Kidney glomerular epithelial cell (primary cell): Measurements from ENCODE around the gene CLRN3.

Source experiments
- DNase-seq: peaks from one replicate; lab custom pipeline; 2025; lab: John Stamatoyannopoulos, UW

Gene CLRN3

DNA sequence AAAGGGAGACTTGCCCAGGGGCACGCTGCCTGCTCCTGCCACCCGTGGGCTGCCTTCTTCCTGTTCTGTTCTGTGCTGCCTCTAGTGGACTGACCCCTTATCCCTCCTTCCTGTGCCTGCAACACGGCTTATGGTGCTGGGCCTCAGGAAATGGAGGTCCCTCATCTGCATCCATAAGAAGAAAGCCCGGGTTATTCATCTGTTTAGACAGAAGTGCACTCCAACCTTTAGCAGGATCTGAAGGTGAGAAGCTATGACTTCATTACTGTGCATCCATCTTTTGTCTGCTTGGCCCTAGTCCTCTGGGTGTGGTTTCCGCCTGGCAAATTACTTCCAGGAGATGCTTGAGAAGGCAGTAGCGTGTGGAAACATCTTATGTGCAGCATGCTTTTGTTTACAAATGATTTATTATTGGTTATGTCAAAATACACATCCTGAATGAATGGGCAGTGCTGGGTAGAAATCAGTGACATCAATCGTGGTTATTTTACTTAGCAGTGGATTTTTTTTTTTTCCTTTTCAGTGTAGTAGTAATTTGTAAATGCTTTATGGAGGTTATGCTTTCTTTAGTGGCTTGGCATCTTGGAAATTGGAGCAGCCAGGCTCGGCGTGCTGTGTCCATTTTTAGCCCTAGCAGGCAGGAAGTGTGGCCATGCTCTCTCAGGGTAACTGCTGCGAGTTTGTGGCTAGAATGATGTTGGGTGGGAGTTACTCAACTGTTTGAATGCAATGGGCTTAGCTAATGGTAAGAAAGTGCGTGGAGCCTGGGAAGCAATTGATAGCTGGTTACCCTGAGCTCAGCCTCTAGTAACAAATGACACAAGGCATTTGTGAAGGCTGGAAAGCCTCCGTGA is 26.9 kb upstream of the CLRN3 start:
- DNase-seq = peak; percentile 7

DNA sequence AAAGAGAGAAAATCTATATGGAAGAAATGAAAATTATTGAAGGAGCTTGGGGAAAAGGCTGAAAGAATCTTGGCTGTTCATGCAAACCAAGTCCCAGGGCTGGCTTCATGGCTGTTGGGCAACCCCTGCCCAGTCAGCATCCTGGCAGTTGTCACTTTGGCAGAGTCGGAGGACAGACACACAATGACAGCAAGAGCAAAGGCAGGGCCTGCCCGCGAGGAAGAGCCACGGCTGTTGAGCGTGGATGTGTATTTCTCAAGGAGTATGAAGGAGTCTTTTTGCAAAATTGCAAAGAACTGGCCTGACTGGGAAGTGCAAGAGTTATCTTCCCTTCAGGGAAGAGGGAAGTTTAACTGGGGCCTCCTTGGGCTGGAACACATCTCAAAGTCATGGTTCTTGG is 25.8 kb upstream of the CLRN3 start:
- no peak for DNase-seq

DNA sequence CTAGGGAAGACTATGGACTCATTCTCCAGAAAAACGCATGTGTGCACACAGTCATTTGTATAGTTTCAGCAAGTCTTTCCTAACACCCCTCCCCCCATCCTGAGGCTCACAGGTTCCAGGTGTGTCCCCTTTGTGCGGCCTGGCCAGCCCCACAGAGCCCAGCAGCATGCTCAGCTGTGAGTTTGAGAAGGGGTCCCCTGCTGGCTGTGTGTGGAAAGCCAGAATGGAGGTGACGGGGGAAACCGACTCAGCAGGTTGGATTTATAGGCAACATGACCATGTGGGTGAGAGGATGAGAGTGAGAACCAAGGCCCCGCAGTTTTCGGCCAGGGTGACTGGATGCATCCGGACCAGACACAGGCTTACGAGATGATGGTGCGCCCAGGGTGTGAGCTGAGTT is 24.1 kb upstream of the CLRN3 start:
- no peak for DNase-seq

DNA sequence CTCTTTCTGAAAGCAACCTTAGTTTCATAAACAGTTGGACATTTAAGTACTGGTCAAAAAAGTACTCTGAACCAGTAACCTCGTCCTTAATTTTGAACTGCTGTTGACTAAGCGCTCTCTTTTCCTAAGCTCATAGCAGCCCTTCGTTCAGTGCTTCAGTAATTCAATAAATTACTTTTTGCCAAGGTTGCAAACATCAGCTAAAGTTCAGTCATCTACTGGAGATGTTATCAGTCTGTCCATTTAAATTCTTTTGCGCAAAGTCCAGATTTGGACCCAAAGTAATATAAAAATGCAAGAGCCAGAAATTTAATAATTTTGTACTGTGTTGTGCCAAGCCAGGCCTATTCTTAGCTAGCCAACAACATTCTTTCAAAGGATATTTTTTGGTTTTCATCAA is 22.6 kb upstream of the CLRN3 start:
- no peak for DNase-seq

DNA sequence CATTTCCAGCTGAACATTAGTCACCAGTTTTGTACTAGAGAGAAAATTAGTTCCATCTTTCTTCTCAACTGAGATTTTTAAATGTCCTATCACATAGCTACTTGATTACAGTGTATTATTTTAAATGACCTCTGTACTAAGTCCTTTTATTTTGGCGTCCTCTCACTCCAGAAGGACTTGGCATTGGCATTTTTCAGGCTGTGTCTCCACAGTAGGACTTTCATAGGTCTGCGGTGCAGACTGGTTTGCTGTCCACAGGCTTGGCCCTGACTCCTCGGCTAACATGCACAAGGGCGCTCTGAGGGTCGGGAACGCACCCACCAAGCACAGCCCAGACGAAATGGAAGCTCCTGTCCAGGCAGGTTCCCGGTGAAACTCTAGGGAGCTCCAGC is 20.6 kb upstream of the CLRN3 start:
- DNase-seq = no peak

DNA sequence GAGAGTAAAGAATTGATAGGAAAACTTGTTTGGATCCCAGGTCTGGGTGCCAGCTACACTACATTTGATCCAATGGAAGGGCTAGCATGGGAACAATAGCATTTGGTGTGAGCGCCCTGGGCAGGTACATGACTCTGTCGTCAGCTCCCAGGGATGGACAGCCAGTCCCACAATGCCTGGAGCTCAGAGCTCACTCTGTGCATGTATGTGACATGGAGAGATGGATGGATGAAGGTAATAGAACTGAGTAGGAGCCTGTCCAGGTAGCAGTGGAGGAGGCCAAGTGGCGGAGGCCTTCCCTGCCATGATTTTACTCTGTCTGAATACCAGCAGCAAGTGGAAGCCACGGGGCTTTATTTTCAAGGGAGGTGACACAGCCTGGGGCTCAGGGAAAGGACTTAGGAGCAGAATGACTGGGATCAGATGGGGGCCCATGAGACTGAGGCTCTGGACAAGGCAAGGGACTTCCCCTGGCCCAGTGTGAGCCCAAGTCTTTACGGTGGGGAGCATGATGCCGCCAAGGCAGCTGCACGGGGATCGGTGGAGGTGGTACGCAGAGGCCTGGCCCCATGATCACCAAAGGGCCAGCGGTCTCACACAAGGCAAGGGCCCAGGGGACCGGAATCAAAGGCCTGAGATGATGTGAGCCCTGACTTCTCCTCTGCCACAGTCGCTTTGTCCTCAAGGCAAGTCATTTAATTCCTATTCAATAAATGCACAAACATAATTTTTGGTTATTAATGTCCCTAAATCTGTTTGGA is 20.0 kb upstream of the CLRN3 start:
- DNase-seq = no peak

DNA sequence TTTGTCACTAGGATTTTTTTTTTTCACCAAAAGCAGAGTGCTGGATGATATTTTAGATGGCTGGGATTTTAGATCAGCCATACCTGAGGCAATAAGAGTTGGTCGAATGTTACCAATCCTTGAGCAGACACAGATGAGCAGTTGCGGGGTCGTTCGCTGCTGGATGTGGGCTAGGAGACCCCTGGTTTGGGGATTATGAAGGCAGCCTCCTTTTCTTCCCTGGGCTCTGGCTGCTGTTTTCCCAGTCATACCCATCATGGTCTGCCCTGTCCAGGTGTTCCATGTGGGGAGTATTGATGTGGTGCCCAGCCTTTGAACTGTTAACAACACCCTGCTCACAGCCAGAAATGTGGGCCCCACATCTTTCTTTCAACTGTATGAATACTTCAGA is 19.1 kb upstream of the CLRN3 start:
- no peak for DNase-seq

DNA sequence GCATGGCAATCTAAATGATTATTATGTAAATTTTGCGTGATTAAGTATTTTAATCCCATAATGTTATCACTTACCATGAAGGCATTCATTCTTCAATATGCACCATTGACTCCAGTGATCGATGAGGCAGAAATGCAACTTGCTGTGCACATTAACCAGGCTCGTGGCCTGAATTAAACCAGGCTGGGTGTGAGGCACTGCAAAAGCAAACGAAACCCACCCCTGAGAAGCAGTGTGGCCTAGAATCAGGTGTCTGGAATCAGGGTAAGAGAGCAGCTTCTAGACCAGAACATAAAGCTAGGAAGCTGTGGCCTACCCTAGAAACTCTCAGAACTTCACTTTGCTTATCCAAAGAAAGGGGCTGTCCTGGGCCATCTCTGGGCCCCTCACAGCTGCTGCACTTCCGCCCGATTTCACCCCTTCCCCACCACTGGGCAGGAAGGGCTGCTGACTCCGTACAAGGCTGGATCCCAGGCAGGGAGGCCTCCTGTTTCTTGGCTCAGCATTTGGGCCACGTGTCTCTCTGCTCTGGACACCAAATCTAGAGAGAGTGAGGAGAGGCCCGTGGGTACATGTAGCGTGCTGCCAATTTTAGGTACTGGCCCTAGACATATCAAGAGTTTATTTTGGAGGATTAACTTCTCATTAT is 18.6 kb upstream of the CLRN3 start:
- peak; percentile 19 for DNase-seq

DNA sequence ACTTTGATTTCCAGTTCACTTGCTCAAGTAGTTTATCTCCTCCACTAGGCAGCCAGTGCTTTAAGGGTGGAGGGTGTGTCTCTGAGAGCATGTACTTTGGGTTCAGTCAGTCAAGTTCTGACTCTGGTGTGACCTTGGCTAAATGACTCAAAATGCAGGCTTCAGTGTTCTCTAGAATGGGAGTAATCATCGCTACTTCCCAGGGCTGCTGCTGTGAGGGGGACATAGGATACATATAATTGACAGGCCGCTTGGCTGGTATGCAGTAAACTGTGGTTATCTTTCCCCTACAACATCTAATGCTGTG is 17.7 kb upstream of the CLRN3 start:
- no peak for DNase-seq

DNA sequence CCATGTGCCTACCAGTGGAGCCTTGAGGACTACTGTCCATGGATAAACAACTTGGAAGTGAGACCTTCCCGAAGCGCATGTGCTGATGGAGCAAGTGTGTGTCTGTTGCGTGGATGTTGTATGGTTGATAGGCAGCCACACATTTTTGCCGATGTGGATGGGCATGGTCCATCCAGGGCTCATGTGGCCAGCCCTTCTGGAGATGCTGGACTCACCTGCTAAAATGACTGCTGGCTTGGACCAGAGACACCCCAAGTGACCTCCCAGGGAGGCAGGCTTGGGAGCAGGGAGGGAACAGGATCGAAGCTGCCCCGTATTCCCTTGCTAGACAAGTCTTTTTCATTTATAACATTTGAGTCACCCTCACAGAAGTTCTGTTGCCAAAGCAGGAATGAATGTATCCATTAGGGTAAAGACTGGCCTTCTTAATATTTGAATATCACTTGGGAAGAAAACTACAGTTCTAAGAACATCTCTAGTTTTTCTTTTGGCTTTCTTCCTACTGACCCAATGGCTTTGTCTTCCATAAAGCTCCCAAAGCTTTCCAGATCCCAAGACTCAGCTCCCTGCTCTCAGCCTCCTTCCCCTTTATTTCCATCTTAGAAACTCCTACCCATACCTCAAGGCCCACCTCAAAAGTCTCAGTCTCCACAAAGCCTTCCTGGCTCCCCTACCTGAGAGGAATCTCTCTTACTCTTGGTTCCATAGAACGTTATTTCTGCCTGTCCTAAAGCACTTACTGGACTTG is 17.1 kb upstream of the CLRN3 start:
- DNase-seq = no peak

DNA sequence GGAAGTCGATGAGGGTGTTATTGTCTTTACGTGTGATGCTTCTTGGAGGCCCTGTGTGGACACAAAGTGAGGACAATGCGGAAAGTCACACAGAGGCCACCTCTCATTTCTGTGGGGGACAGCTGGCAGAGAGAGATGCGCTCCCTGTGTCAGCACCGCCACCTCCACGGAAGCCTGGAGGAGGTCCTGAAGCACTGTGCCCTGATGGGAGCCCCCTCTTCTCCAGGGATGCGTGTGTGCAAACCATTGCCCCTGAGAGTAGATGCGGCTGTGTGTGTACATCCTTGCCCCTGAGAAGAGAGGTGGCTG is 16.2 kb upstream of the CLRN3 start:
- no peak for DNase-seq

DNA sequence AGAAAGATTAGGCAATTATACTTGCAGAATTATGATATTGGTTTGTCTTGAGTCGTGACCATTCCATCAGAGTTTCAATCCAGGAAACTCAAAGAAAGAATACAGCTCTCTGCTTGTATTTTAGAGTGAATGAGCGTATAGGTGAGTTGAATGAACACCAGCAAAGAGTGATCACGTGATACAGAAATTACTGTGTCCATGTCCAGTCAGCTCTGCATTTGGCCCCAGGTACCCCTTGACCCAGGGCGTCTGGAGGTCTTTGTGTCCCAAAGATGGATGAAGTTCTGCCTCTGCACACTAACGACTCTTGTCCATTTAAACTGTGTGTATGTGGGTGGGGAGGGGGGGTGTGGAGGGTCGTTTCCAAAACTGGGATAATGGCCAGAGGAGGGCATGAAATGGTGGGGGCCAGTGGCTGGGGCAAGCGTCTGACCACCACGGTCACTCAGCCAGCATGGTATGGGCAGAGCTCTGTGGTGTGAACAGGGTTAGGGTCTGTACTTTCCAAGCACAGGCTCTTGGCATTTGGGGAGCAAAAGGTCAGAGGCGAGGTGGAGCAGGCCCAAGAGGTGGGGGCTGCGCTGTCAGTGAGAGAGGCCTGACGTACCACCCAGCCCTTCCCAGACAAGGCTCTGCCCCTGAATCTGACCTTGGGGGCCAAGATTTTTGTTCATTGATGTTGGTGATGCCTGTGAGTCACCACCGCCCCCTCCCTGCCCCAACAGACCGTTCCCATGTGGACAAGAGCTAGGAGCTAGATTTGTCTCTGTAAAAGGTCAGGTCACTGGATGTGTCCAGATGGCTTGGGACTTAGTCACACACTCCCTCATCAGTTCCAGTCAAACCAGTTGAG is 15.6 kb upstream of the CLRN3 start:
- peak; percentile 47 for DNase-seq

DNA sequence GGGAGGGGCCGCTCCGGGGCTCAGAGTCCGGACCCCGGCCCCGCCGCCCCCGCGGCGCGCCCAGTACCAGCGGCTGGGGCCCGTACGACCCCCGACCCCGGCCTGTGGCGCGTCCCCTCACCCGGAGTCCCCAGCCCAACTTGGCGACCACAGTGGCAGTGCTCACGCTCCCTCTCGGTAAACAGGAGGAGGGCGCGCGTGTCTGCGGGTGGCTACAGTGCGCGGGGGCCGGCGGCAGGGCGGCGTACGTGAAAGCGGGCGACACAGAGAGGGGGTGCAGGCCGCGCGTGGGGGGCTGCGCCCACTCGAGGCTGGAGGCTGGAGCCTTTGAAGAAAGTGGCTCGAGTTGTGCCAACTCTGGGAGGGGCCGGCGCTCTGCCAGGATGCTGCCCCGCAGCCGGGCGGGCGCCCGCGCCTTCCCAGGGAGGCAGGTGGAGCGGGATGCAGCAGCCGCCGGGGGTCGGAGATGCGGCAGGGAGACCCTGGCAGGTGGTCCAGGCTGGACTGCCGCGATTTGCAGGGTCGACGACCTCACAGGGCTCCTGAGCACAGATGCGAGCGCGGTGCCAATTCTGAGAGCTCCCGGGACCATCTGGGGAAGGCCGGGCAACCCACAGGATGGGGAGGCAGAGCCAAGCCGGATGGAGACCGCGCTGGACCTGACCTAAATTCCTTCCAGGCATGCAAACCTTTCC is 14.8 kb upstream of the CLRN3 start:
- DNase-seq = no peak

DNA sequence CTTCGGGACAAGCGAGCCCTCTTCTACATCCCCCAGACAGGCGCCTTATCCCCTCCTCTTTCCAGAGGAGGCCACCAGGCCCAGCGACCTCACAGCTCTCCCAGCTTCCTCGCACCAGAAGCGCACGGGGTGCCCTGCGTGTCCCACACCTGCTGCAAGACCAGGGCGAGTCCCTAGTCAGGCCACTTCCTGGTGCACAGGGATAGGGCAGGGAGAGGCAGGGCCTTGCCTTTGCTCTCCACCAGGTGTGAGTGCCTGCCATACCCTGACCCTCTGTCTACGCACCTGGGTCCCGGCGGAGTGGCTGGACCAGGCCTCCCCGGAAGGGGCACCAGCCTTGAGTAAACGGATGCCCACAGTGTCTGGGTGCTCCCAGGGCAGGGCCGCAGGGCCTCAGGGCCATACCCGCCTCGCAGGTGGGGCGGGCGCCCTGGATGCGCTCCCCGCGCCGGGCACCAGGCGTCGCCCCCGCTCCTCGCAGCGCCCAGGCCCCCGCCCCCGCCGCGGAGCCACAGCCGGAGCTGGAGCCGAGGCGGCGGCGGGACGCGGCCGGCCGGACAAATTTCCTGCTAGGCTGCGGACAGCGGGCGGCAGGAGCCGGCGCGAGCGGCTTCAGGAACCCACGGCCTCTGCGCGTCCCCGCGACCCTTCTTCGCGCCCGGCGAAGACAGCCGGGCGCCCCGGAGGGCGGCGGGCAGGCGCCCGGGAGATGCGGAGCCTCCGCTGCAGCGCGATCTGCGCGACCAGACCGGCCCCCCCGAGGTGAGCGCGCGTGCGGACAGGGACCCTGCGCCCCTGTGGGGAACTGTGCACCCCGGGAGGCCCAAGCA is 14.0 kb upstream of the CLRN3 start, which contains the start of gene PTPRE:
TSS of gene PTPRE (plus strand) at position 556 of the 830 bp plus-strand sequence. CDS start 133,779 bp downstream, outside the sequence.
- peak; percentile 56 for DNase-seq

DNA sequence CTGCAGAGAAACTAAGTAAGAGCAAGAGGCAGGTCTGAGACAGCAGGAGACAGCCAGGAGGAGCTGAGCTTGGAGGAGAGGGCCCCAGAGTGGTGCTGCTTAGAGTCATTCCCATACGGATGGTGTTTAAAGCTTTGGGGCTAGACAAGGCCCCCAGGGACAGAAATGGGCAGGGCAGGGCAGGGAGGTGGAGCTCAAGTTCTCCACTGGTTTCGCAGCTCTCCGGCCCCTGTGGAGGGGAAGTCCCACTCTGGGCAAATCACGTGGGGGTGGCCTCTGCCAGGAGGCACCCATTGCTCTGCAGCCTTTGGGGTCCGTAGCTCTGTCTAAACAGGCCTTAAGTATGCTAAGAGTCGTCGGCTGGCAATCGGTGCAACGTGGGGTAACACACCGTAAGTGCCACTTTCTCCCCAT is 13.1 kb upstream of the CLRN3 start:
- DNase-seq = no peak

DNA sequence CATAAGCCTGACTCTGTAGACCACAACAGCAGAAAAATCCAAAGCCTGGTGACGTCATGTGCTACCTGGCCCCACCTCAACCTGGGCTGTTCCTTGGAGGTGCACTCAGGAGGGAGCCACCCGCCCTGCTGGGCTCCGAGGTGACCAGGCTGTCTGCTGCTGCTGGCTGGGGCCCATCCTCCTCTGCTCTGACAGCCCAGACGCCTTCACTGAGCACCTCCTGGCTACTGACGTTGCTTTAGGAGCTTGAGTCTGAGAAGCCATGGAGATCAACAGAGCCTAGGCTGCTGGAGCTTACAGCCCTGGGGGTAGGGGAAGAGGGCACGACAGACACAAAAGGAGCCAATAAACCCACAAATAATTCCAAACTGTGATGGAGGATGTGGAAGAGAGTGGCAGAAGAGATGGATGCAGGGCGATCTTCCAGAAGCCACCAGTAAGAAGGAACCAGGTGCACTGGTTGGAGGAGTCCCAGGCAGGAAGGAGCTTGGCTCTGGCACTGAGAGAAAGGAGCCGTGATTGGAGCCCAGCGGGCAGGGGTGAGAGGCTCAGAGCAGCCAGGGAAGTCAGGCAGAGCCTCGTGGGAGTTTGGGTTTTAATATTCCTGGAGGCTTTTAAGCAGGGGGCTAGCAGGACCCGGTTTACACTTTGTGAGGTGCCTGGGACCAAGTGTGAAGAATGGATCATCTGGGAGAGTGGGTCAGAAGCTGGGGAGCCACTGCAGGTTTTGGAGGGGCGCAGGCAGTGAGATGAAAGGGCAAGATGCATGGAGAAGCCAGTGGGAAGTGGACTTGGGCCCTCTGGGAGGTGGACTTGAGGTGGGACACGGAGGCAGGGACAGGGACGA is 12.5 kb upstream of the CLRN3 start:
- no peak for DNase-seq

DNA sequence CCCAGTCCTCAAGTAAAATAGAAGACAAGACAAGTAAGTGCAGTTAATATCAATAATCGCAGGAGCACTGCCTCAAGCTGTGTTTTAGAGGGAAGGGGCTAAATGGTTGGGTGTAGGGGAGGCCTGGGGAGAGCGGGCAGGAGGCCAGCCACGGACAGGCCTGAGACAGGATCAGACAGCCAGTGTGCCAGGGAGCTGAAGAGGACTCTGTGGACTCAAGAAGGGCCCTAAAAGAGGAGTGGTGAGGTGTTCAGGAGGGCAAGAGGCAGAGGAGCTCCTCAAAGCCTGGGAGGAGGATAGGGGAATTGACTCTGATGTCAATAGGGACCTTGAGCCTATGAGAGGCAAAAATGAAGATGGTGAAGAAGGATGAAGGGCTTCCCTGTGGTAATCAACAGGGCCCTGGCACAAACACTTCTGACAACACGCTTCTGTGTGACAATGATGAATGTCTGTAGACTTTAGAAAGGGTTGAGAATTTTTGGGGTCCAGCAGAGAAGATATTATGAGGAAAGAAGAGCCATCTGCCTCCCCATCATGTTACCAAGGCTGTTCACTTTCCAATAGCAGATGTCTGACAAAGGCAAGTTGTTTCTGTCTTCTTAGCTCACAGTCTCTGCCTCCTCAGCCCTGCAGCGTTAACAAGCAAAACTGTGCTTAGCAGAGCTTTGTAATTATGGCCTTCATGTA is 11.7 kb upstream of the CLRN3 start:
- no peak for DNase-seq

DNA sequence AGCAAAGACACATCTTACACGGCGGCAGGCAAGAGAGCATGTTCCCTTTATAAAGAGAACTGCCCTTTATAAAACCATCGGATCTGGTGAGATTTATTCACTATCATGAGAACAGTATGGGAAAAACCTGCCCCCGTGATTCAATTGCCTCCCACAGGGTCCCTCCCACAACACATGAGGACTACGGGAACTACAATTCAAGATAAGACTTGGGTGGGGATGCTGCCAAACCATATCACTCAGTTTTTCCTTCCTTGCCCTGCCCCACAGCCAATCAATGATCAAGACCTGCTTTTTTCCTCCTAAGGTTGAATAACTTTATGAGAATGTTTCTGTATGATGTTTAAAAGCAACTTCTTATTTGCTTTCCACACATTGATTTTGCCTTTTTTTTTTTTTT is 11.0 kb upstream of the CLRN3 start:
- no peak for DNase-seq
